IMR-90 (cell line): ENCODE results near the gene DCLK1. TPM values are rescaled to one million over a fixed set of nuclear protein-coding genes. Genes with fewer than 3 reads are reported as not detected.

Experiments
- ATAC-seq: fragments of 200-7000 bp; cut with Tn5 transposase; 2 replicates; pipeline ENCODE4 v1.9.1; 2020; ENCODE audit warnings: low read depth, mild to moderate bottlenecking, moderate library complexity
- BruUV-seq: library from RNA; stranded (reverse); fragments of 400-500 nt; replicated peaks from 2 replicates; lab custom pipeline; 2021; lab: Mats Ljungman, UMichigan
- CTCF ChIA-PET: fragments of 300-600 bp; formaldehyde crosslinking; extraction: SDS; loops from one replicate; lab custom pipeline; 2021; ENCODE audit warnings: antibody characterized with exemption; lab: Yijun Ruan, JAX
- POLR2A ChIA-PET: fragments of 300-600 bp; sonication (Branson Sonifier 250); formaldehyde crosslinking; loops from one replicate; lab custom pipeline; 2022; ENCODE audit warnings: antibody characterized with exemption; ENCODE audit not compliant: unreplicated experiment; lab: Charles Lee
- DNase-seq: peaks from one replicate; pipeline ENCODE4 v3.0.0; 2013
- H2AFZ ChIP-seq: replicated peaks from 2 replicates; pipeline ENCODE3; 2013; ENCODE audit warnings: low read length, mild to moderate bottlenecking; ENCODE audit not compliant: poor library complexity
- H2AK5ac ChIP-seq: 2 replicates; pipeline ENCODE4 v1.6.1; 2013; ENCODE audit warnings: low read depth, low read length, inconsistent platforms
- H2AK9ac ChIP-seq: replicated peaks from 2 replicates; pipeline ENCODE3; 2013; ENCODE audit warnings: mild to moderate bottlenecking, low read depth, low read length, moderate library complexity; ENCODE audit not compliant: poor library complexity
- H2BK120ac ChIP-seq: 2 replicates; pipeline ENCODE4 v1.6.1; 2013; ENCODE audit warnings: low read depth, low read length, inconsistent platforms
- H2BK15ac ChIP-seq: 3 replicates; pipeline ENCODE4 v1.6.1; 2013; ENCODE audit warnings: low read depth, low read length, inconsistent platforms
- H2BK20ac ChIP-seq: 2 replicates; pipeline ENCODE4 v1.6.1; 2013; ENCODE audit warnings: low read depth, mild to moderate bottlenecking, inconsistent platforms, low read length, moderate library complexity
- H2BK5ac ChIP-seq: 2 replicates; pipeline ENCODE4 v1.6.1; 2013; ENCODE audit warnings: mild to moderate bottlenecking, low read depth, low read length, inconsistent platforms; ENCODE audit not compliant: poor library complexity, severe bottlenecking
- H3K14ac ChIP-seq: replicated peaks from 2 replicates; pipeline ENCODE4 v1.6.1; 2013; ENCODE audit warnings: low read depth, low read length, inconsistent platforms
- H3K18ac ChIP-seq: 2 replicates; pipeline ENCODE4 v1.6.1; 2013; ENCODE audit warnings: low read depth, low read length, control low read depth
- H3K23ac ChIP-seq: 2 replicates; pipeline ENCODE4 v1.6.1; 2013; ENCODE audit warnings: low read depth, low read length, inconsistent platforms
- H3K27ac ChIP-seq: 2 replicates; pipeline ENCODE4 v1.5.1; 2013; ENCODE audit warnings: mild to moderate bottlenecking, control low read depth, low read length; ENCODE audit not compliant: insufficient read depth
- H3K27me3 ChIP-seq: 2 replicates; pipeline ENCODE4 v1.6.1; 2013; ENCODE audit warnings: low read length; ENCODE audit not compliant: control insufficient read depth, insufficient read depth
- H3K36me3 ChIP-seq: 2 replicates; pipeline ENCODE4 v1.6.1; 2013; ENCODE audit warnings: low read length, mixed read lengths; ENCODE audit not compliant: control insufficient read depth, insufficient read depth
- H3K4ac ChIP-seq: 2 replicates; pipeline ENCODE4 v1.6.1; 2013; ENCODE audit warnings: low read depth, low read length, inconsistent platforms
- H3K4me1 ChIP-seq: 2 replicates; pipeline ENCODE4 v1.6.1; 2013; ENCODE audit warnings: low read length, mixed read lengths; ENCODE audit not compliant: control insufficient read depth, insufficient read depth
- H3K4me2 ChIP-seq: 2 replicates; pipeline ENCODE4 v1.6.1; 2013; ENCODE audit warnings: low read depth, mild to moderate bottlenecking, control low read depth, low read length, moderate library complexity
- H3K4me3 ChIP-seq: 2 replicates; pipeline ENCODE4 v1.5.1; 2013; ENCODE audit warnings: low read depth, mild to moderate bottlenecking, control low read depth, low read length, moderate library complexity; ENCODE audit not compliant: insufficient read depth
- H3K56ac ChIP-seq: 2 replicates; pipeline ENCODE4 v1.6.1; 2013; ENCODE audit warnings: low read length, inconsistent platforms; ENCODE audit not compliant: insufficient read depth; ENCODE audit errors: extremely low read depth
- H3K79me1 ChIP-seq, 2 experiments: 2 replicates each; pipeline ENCODE4 v1.6.1; 2013; ENCODE audit warnings: low read length in 2 of 2, inconsistent platforms in 1 of 2, low read depth in 1 of 2
- H3K9ac ChIP-seq: 2 replicates; pipeline ENCODE4 v1.6.1; 2013; ENCODE audit warnings: low read depth, low read length, control low read depth
- H3K9me1 ChIP-seq: 2 replicates; pipeline ENCODE4 v1.6.1; 2013; ENCODE audit warnings: low read length, inconsistent platforms; ENCODE audit not compliant: insufficient read depth
- H3K9me3 ChIP-seq: 2 replicates; pipeline ENCODE4 v1.6.1; 2013; ENCODE audit warnings: low read length; ENCODE audit not compliant: control insufficient read depth, insufficient read depth
- H4K20me1 ChIP-seq: 2 replicates; pipeline ENCODE4 v1.6.1; 2013; ENCODE audit warnings: low read length, inconsistent platforms; ENCODE audit not compliant: insufficient read depth
- H4K5ac ChIP-seq: 2 replicates; pipeline ENCODE4 v1.6.1; 2013; ENCODE audit warnings: mild to moderate bottlenecking, low read depth, low read length, control low read depth
- H4K8ac ChIP-seq, 2 experiments: 2 replicates each; pipeline ENCODE4 v1.6.1; 2013; ENCODE audit warnings: low read depth in 2 of 2, low read length in 2 of 2, control low read depth in 1 of 2, inconsistent platforms in 1 of 2
- H4K91ac ChIP-seq: 2 replicates; pipeline ENCODE4 v1.6.1; 2013; ENCODE audit warnings: low read depth, low read length, inconsistent platforms; ENCODE audit not compliant: insufficient read depth
- FOS ChIP-seq: fragments of 150-350 bp; IDR thresholded peaks from 2 replicates; pipeline ENCODE4 v1.6.1; 2016; ENCODE audit warnings: low read depth, low read length
- USF2 ChIP-seq: fragments of 150-350 bp; IDR thresholded peaks from 2 replicates; pipeline ENCODE4 v1.6.1; 2017; ENCODE audit warnings: mild to moderate bottlenecking, antibody characterized with exemption, low read length, low read depth
- WGBS, 2 experiments: methylation state at CpG; one replicate each; pipeline versions ENCODE4 v1.1.5 to v1.1.7; 2013; ENCODE audit warnings: missing lambda C conversion rate in 2 of 2; ENCODE audit not compliant: insufficient read length in 1 of 2; ENCODE audit errors: extremely low coverage in 2 of 2; 5-methylcytosine and 5-hydroxymethylcytosine counted together
- dilution Hi-C: fragments of 300-500 bp; cut with HindIII; formaldehyde crosslinking; loops from one replicate; pipeline ENCODE4 v1.14.3; 2018; ENCODE audit warnings: low sequenced_read_pairs; ENCODE audit not compliant: unreplicated experiment
- in situ Hi-C: fragments of 300-500 bp; cut with MboI; formaldehyde crosslinking; loops from 3 replicates; pipeline ENCODE4 v1.14.3; 2019; ENCODE audit warnings: low sequenced_read_pairs, inconsistent platforms, mixed read lengths
- intact Hi-C: fragments of 100-400 bp; cut with micrococcal nuclease; formaldehyde crosslinking; loops from 2 replicates; pipeline ENCODE4 v1.10.0; 2022
- polyA plus RNA-seq, 3 experiments: library from polyadenylated mRNA; depleted of rRNA; stranded (reverse); fragments of >200 nt; gene quantifications; 2 replicates each; pipeline ENCODE4 v1.2.3, GENCODE V29; 2012; ENCODE audit warnings: low replicate concordance in 1 of 3
- total RNA-seq: library from RNA; depleted of rRNA; stranded (reverse); fragments of >200 nt; gene quantifications from 2 replicates; pipeline ENCODE4 v1.2.3, GENCODE V29; 2012
- TF ChIP-seq, protein P1 (sequence below): fragments of 150-350 bp; IDR thresholded peaks from 2 replicates; pipeline ENCODE4 v1.6.1; 2016; ENCODE audit warnings: low read depth, mild to moderate bottlenecking, low read length, moderate library complexity, borderline replicate concordance

DCLK1 gene
- total and polyA plus RNA-seq, 2 of the 4 experiments (the other 2 are of a cell fraction): under 0.01 to 0.02 TPM

DNA sequence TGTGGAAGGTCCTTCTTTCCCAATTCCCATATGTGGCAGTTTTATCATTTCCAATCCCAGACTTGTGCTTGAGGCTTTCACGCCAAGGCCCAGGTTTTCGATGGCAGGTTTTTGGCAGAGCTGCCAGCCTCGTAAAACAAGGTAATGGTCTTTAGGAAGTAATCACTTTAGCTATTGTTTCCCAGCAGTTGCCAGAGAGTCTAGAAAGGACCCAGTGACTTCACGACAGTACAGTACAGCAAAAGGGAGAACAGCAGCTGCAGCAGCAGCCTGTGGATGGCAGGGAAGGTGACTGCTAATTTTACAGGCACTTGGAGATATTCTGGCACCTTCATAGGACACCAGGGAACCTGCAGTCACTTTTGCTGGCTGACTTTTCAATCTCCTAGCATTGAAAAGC is 363.1 kb downstream of the DCLK1 start:
- Histone ChIP-seq H3K79me1 (no peaks in the 10 kb centered on the region), H3K4me3 (no peak overlapping the region), H2BK15ac (peak overlapping the region; percentile 47; the same call in 2 of the 3 replicates), H4K91ac (peak overlapping the region; percentile 74), H2BK120ac (peak overlapping the region; percentile 85), H3K27me3 (no peaks in the 10 kb centered on the region), H4K5ac (peak overlapping the region; percentile 12; the same call in 1 of the 2 replicates), H2BK20ac (peak overlapping the region; percentile 79), H2AFZ (peak overlapping the region; percentile 12), H3K9me1 (peaks cover 14% of the 10 kb centered on the region), H3K4ac (peak overlapping the region; percentile 78), H3K18ac (peak overlapping the region; percentile 68; the same call in 1 of the 2 replicates), H3K9ac (no peak overlapping the region), H2AK5ac (peak overlapping the region; percentile 72; the same call in 1 of the 2 replicates), H3K9me3 (no peaks in the 10 kb centered on the region), H3K23ac (peak overlapping the region; percentile 41; the same call in 1 of the 2 replicates), H3K36me3 (no peaks in the 10 kb centered on the region), H3K27ac (peak overlapping the region; percentile 47), H3K4me2 (no peak overlapping the region), H2AK9ac (no peak overlapping the region), H2BK5ac (peak overlapping the region; percentile 77), H3K4me1 (peaks cover 10% of the 10 kb centered on the region), H4K20me1 (no peaks in the 10 kb centered on the region), H3K14ac (peak overlapping the region; percentile 66), H3K56ac (no peak overlapping the region; the same call in 1 of the 2 replicates), H4K8ac (peak overlapping the region; percentile 44 to 73; a peak in 3 of 4 replicates)
- ChIA-PET POLR2A (no interaction called here), CTCF (interaction anchor here (0.6 kb wide), 1 partner anchor 55 kb away, joined by 4 read pairs; no protein-coding TSS in a partner anchor)
- no peak for TF ChIP-seq FOS
- no peak for TF ChIP-seq USF2
- TF ChIP-seq, protein P1, sequence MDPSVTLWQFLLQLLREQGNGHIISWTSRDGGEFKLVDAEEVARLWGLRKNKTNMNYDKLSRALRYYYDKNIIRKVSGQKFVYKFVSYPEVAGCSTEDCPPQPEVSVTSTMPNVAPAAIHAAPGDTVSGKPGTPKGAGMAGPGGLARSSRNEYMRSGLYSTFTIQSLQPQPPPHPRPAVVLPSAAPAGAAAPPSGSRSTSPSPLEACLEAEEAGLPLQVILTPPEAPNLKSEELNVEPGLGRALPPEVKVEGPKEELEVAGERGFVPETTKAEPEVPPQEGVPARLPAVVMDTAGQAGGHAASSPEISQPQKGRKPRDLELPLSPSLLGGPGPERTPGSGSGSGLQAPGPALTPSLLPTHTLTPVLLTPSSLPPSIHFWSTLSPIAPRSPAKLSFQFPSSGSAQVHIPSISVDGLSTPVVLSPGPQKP: no peak
- no TSS peak for BruUV-seq
- intact Hi-C loops (no loop called here), in situ Hi-C loops (no loop called here), dilution Hi-C loops (no loop called here)
- ATAC-seq (no peak), DNase-seq (no peak)
- 90% methylated on average over 2 of the region's 4 CpGs; no CpG with 5 or more reads in 1 of the 2 experiments for WGBS, 2 experiments
